HG03025 (cell line): ENCODE data around the gene GPSM3.
"Not testable (repeated sequence)": the region's sequence is repeated elsewhere in the genome, so short reads cannot be mapped to it uniquely, and the experiment has no call there.

ENCODE experiments used
- ATAC-seq: cut with Tn5 transposase; IDR thresholded peaks from one replicate; pipeline ENCODE4 v1.9.1; 2021; ENCODE audit warnings: mild to moderate bottlenecking, moderate library complexity; ENCODE audit not compliant: unreplicated experiment, low FRiP score

GPSM3 gene

DNA sequence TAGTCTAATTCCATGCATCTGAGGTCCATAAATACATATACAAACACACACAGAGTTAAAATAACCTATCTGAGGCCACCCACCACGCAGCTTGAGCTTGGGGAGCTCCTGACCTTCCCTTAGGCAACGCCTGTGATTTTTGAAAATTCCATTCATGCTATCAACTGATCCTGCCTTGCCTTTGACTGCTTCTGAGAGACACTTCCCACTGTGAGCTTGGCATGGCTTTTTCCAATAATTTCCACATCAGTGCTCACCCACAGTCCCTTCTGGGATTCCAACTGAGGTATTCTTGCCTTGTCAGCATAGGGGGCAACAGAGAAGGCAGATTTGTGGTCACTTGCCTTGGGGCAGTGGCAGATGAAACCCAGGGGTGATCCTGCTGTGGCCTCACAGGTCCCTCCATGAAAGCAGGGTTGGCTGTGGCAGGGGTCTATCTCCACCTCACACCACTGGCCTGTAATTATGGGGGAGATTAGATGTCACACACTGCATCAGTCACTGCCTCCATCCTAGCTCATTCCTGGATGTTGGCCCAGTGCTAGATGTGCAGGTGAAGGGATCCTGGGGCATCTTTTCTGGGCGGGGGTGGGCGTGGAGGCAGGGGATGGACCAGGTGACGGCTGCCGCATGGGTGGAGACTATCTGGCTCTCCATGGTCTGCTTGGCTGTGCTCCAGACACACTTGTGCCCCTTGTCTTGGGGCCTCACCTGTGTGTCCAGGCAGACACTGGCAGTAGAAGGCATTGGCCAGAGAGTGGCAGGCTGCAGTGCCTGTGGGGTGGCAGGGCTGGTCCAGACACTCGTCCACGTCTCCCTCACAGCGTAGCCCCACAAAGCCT lies 11.2 kb upstream of the GPSM3 start:
- ATAC-seq: no peak

- ATAC-seq: no peak
Measured at GRCh38 chr6:32202186-32202585, 9.7 kb upstream of the GPSM3 start.

DNA sequence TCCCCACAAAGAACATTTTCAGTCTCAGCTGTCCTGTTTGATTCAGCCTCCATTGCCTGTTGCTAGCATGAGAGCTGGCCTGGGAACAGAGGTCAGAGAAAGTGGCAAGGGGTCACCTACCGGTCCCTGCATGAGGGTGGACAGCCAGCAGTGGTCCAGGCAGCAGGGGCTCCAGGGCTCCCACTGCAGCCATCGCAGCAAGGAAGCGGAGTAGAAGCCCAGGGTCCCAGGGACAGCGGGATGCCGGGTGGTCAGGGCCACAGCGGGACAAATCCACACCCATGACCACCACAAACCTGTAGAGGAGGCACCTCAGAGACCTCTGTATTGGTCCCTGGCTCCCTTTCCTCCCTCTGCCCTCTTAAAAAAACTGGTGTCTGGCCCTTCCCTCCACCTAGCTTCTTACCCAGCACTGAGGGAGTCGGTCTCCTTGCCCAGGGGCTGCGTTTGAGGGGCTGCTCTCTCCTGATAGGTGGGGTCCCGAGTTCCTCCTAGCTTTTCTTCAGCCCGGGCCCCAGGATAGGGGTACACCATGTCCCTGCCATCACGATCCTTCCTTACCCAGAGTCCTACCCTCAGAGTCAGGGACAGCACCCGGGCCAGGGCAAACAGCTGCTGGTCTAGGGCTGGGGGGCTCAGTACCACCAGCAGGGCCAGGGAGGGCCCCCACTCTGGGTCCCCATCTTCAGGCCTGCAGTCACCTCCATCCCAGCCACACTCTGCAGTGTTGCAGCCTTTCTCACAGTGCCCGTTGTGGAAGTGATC lies 8.4 kb upstream of the GPSM3 start:
- no peak for ATAC-seq

- ATAC-seq: no peak
Measured at GRCh38 chr6:32198866-32199265, 6.4 kb upstream of the GPSM3 start.

DNA sequence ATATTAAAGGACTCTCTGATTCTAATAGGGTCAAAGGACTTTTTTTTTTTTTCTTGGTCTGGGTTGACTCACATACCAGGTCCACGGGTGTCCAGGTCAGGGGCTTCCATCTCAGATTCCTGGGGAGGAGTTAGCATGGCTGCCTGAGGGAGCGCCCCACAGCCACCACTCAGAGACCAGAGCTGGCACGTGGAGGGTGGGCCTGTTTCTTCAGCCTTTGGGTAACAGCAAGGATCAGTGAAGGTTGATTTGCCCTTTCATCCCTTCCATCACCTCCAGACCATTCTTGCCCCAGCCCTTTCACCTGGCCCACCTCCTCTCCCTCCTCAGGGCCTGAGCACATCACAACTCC lies 5.9 kb upstream of the GPSM3 start:
- ATAC-seq: no peak

DNA sequence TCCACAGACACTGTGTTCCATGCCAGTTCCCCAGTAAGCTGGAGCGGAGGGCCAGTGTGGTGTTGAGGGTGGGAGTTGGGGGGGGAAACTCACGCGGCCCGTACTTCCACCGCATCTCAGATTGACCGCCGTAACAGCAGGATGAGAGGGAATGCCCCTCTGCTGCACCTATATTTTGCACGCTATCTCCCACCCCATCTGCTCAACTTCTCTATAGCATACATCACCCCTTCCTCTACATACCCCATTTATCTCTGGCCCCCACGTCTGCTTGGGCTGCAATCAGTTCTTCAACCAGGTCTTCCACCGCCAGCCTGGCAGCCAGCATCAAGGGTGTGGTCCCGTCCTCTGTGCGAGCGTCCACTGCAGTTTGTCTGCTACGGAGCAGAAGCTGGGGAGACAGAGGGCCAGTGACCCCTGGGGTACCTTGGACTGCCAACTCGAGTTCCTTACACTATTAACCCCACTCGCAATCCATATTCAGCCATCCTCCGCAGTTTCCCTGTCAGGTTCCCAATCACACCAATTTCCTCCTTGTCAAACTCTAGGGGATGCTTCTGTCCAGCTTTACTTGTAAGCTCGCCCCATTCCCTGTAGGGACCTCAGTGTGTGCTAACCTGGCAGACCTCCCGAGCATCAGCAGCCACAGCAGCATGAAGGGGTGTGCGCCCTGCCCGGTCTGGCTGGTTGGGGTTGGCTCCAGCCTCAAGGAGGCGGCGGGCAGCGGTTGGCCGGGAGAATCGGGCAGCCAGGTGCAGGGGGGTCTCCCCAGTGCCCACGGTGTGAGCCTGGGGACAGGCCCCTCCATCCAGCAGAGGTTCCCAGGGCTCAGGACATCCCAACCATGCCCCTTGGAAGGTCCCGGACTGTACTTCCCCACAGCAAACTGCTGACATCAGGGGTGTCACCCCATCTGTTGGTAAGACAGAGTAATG lies 4.5 kb upstream of the GPSM3 start:
- ATAC-seq: no peak

DNA sequence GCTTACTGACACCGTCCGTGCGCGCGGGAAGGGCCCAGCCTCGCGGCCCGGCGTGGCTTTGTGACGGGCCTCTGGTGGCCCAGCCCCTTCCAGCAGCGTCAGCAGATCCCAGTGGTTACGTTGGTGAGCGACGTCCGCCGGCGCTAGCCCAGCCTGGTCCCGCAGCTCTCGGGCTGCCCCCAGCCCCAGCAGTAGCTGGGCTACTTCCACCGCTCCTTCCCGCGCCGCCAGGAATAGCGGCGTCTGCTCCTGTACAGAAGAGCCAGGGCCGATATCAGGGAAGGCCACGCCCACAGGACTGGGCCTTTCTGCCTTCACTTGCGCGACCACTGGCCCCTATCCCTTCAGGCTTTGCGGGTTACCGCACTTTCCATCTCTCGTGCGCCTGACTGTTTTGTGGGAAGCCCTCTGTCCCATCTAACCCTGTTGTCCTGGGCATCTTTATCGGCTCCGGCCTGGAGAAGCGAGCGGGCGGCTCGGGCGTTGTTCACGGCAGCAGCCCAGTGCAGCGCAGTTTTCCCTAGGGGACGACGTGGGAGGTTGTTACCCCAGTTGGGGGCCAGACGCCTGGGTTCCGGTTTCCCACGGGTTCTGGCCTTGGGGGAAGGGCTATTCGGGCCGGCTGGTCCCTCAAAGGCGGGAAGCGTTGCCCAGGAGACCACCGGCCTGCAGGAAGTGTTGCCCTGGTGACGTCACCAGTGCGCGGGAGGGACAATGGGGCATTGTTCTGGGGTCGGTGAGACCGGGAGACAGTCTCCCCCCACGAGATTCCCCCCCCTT lies 3.6 kb upstream of the GPSM3 start:
- ATAC-seq: peak; percentile 75

GRCh38 chr6:32195652-32195901 lies 3.1 kb upstream of the GPSM3 start:
- no peak for ATAC-seq

GRCh38 chr6:32194825-32195651 lies 2.6 kb upstream of the GPSM3 start:
- ATAC-seq: no peak

- no peak for ATAC-seq
Measured at GRCh38 chr6:32194388-32194787, 1.9 kb upstream of the GPSM3 start.

GRCh38 chr6:32193096-32193495 lies 653 bp upstream of the GPSM3 start:
- ATAC-seq: not testable (repeated sequence)

DNA sequence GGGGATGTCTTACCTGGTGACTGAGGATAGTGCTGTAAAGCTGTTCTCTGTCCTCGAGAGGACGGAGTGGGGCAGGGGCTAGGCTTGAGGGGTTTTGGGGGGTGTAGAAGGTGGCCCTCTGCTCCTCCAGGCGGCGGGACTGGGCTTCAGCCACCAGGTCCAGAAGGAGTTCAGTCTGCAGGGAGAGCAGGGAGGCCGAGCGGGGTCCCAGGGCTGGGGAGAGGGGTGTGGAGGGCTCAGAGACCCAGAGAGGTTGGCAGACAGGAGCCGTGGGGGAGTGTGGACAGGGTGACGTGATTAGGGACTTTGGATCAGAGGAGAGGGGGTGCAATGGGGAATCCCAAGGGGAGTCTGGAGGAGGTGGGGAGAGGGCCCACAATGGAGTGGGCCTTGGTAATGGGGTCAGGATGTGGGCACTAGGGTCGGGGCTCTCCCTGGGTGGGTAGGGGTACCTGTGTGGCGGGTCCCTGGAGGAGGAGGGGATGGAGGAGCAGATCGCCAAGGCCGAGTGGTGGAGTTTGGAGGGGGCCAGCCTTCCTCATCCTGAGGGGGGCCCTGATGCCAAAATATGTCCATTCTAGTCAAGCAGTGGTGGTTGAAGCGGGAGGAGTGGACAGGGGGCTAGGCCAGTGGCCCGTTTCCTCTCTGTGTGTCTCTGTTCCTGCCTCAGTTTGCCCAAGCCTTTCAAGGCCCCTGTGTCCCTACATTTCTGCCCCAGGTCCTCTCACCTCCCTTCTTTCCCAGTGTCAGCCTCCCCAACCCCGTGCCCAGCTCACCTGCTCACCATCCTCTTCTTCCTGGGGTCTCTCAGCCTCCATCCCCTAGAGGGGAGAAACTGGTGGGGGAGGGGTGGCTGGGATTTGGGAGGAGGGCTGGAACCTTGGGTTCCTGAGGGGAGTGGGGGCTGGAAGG lies 491 bp downstream of the GPSM3 start:
- no peak for ATAC-seq

GRCh38 chr6:32190911-32191677 lies 1.3 kb downstream of the GPSM3 start:
- no peak for ATAC-seq

DNA sequence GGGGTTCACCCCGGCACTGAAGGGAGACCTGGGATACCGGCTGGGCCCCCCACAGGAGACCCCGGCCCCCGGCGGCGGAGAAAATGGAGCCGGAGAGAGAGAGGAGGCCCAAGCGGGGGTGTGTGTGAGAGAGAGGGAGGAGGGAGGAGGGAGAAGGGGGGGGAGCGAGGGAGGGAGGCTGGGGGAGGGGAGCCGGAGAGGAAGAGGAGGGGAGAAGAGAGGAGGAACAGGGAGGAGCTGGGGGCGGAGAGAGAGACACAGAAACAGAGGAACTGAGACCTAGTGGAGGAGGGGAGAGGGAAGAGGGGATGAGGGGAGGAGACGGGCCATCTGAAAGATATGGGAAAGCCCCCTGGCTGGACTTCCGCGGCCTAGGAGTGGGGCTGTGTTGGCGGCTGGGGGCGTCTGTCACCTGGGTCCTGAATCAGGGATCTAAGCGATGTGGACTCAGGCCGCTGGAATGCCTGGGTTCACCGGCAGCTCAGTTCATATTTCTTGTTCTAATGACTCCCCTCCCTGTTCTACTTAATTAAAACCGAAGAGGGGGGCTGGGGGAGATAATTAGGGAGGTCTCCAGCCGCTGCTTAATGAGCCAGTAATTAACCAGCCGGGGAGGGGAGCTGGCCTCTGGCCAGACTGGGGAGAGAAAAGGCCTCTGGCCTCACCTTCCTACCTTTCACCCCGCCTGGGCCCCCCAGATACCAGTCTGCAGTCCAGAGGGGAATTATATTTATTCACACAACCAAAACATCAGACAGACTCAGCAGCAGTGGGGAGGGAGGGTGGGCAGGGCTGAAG lies 2.2 kb downstream of the GPSM3 start, which contains the start of gene PBX2:
TSS of gene PBX2 (minus strand) at position 149 of the 798 bp plus-strand sequence. CDS start 287 bp downstream, outside the sequence.
- ATAC-seq: peak; percentile 45

- ATAC-seq: no peak
Measured at GRCh38 chr6:32189742-32190053, 2.7 kb downstream of the GPSM3 start.

GRCh38 chr6:32189069-32189741 lies 3.2 kb downstream of the GPSM3 start:
- no peak for ATAC-seq
